Measurements from ENCODE around the gene MAGEA3. TPM values are rescaled to one million over a fixed set of nuclear protein-coding genes. Genes with fewer than 3 reads are reported as not detected.
"Not testable (repeated sequence)": the region's sequence is repeated elsewhere in the genome, so short reads cannot be mapped to it uniquely, and the experiment has no call there.

The MAGEA3 gene
- not detected in 2 replicates for total RNA-seq

DNA sequence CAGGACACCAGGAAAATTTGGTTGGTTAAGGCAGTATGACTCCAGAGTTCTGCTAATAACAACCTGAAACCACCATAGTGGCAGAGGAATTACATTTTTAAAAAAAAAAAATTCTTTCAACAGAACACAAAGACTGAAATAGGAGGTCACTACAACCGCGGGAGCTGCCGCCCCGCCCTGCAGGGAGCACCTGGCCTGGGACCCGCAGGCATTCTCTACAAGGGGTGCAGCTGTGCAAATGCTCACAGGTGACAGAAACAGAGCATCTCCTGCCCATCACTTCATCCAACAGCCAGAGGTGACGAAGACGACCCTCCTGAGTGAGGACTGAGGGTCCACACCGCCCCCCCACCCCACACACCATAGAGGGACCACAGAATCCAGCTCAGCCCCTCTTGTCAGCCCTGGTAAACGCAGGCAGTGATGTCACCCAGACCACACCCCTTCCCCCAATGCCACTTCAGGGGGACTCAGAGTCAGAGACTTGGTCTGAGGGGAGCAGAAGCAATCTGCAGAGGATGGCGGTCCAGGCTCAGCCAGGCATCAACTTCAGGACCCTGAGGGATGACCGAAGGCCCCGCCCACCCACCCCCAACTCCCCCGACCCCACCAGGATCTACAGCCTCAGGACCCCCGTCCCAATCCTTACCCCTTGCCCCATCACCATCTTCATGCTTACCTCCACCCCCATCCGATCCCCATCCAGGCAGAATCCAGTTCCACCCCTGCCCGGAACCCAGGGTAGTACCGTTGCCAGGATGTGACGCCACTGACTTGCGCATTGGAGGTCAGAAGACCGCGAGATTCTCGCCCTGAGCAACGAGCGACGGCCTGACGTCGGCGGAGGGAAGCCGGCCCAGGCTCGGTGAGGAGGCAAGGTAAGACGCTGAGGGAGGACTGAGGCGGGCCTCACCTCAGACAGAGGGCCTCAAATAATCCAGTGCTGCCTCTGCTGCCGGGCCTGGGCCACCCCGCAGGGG, at the start of gene MAGEA3:
TSS of gene MAGEA3 (plus strand) at position 843 of the 980 bp plus-strand sequence. CDS start 2,039 bp downstream, outside the sequence.
- DNase-seq (ENCODE audit: low read depth, low spot score): not testable (repeated sequence)

- no peak for DNase-seq (ENCODE audit: low read depth, low spot score)
Measured at GRCh38 chrX:152652060-152652459, 46.5 kb upstream of the MAGEA3 start.

- DNase-seq (ENCODE audit: low read depth, low spot score): no peak
Measured at GRCh38 chrX:152652467-152652866, 46.1 kb upstream of the MAGEA3 start.

DNA sequence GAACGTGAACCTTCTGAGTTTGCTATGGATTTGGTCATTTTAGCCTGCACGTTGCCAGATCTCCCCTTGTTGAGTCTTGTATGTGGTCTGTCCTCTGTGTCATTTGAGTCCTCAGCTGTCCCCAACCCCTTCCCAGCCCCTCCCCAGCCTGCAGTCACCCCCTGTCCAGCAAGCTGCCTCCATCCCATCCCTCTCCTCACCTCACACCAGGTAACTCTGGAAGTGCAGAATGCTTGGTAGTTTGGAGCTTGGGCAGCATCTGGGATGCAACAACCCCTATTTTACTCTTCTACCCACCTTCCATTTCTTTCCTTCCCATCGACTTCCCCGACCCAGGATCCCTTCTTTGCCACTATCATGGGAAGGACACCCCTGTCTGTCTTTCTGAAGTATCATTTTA, 42.5 kb upstream of the MAGEA3 start:
- no peak for DNase-seq (ENCODE audit: low read depth, low spot score)

DNA sequence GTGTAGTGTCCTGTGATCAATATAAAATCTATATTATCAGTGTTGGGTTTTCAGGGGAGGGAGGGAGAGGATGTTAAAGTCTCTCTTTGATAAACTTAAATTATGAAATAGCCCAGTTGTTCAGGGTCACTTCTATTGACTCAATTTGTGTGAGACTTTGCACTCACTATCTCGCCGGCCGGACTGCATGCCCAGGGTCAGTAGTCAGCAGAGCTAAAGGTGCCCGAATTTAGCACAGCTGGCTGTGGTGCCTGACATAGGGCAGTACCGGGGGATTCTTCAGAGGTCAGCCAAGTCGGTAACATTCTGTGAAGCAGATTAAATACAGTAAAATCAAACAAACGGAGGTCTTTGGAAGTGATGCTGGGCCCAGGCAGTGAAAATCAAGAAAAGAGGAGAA, 41.7 kb upstream of the MAGEA3 start:
- DNase-seq (ENCODE audit: low read depth, low spot score): no peak

DNA sequence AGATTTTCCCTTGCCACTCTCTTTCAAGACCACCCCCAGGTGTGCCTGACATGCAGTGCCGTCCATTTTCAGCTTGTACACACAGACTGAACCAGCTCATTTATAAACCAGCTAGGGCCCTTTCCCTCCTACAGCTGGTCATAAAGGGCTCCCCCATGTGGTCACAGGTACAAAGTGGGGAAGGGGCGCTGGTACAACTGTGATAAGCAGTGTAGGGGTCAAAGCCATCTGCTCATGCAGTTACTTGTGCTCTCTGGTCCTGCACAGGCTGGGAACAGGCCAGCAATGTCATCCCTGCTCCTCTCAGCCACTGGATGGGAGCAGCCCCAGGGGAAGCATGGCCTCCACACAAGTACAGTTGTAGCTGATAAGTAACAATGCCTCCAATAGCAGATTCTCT, 40.3 kb upstream of the MAGEA3 start:
- no peak for DNase-seq (ENCODE audit: low read depth, low spot score)

GRCh38 chrX:152663086-152663485, 35.5 kb upstream of the MAGEA3 start:
- DNase-seq (ENCODE audit: low read depth, low spot score): no peak

- no peak for DNase-seq (ENCODE audit: low read depth, low spot score)
Measured at GRCh38 chrX:152674135-152674534, 24.5 kb upstream of the MAGEA3 start.

DNA sequence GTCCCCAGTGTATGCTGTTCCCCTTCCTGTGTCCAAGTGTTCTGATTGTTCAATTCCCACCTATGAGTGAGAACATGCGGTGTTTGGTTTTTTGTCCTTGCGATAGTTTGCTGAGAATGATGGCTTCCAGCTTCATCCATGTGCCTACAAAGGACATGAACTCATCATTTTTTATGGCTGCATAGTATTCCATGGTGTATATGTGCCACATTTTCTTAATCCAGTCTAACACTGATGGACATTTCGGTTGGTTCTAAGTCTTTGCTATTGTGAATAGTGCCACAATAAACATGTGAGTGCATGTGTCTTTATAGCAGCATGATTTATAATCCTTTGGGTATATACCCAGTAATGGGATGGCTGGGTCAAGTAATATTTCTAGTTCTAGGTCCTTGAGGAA, 23.9 kb upstream of the MAGEA3 start:
- not testable (repeated sequence) for DNase-seq (ENCODE audit: low read depth, low spot score)

- not testable (repeated sequence) for DNase-seq (ENCODE audit: low read depth, low spot score)
Measured at GRCh38 chrX:152681012-152681411, 17.6 kb upstream of the MAGEA3 start.

GRCh38 chrX:152700390-152700789, 1.8 kb downstream of the MAGEA3 start:
- DNase-seq (ENCODE audit: low read depth, low spot score): not testable (repeated sequence)

- not testable (repeated sequence) for DNase-seq (ENCODE audit: low read depth, low spot score)
Measured at GRCh38 chrX:152706500-152706899, 7.9 kb downstream of the MAGEA3 start.

- DNase-seq (ENCODE audit: low read depth, low spot score): not testable (repeated sequence)
Measured at GRCh38 chrX:152709173-152709572, 10.6 kb downstream of the MAGEA3 start, which contains the start of gene CSAG2. TSS of gene CSAG2 (minus strand) at chrX:152709273. CDS start at chrX:152709112, 161 bp downstream.

DNA sequence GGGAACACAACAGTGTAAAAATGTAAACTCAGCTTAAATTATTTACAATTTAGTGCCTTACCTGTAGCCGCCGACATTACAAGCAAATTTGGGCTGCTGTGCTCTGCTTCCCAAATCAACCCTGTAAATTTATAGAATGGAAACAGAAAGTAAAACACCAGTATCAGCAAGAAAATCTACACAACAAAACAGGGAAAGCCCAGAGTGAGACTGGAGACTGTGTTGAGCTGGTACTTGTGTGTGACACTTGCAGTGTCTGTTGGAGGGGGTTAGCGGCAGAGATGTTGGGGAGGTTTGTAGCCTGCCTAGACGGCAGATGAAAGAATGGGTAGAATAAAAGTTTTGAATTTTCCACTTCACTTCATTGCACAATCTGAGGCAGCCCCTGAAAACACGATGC, 14.6 kb downstream of the MAGEA3 start:
- not testable (repeated sequence) for DNase-seq (ENCODE audit: low read depth, low spot score)

DNA sequence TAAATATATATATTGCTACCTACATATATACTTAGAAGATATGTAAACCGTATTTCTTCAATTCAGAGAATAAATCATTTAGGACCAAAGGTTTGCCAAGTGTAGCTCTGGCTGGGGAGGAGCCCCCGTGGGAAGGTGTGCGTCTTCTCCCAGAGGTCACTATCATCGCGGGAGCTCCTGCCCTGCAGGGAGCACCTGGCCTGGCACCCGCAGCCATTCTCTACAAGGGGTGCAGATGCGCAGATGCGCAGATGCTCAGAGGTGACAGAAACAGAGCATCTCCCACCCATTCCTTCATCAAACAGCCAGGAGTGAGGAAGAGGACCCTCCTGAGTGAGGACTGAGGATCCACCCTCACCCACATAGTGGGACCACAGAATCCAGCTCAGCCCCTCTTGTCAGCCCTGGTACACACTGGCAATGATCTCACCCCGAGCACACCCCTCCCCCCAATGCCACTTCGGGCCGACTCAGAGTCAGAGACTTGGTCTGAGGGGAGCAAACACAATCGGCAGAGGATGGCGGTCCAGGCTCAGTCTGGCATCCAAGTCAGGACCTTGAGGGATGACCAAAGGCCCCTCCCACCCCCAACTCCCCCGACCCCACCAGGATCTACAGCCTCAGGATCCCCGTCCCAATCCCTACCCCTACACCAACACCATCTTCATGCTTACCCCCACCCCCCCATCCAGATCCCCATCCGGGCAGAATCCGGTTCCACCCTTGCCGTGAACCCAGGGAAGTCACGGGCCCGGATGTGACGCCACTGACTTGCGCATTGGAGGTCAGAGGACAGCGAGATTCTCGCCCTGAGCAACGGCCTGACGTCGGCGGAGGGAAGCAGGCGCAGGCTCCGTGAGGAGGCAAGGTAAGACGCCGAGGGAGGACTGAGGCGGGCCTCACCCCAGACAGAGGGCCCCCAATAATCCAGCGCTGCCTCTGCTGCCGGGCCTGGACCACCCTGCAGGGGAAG, 15.5 kb downstream of the MAGEA3 start, which contains the start of gene MAGEA2B:
TSS of gene MAGEA2B (plus strand) at position 814 of the 973 bp plus-strand sequence. CDS start 2,479 bp downstream, outside the sequence.
- not testable (repeated sequence) for DNase-seq (ENCODE audit: low read depth, low spot score)

GRCh38 chrX:152725409-152725808, 26.8 kb downstream of the MAGEA3 start:
- DNase-seq (ENCODE audit: low read depth, low spot score): no peak

DNA sequence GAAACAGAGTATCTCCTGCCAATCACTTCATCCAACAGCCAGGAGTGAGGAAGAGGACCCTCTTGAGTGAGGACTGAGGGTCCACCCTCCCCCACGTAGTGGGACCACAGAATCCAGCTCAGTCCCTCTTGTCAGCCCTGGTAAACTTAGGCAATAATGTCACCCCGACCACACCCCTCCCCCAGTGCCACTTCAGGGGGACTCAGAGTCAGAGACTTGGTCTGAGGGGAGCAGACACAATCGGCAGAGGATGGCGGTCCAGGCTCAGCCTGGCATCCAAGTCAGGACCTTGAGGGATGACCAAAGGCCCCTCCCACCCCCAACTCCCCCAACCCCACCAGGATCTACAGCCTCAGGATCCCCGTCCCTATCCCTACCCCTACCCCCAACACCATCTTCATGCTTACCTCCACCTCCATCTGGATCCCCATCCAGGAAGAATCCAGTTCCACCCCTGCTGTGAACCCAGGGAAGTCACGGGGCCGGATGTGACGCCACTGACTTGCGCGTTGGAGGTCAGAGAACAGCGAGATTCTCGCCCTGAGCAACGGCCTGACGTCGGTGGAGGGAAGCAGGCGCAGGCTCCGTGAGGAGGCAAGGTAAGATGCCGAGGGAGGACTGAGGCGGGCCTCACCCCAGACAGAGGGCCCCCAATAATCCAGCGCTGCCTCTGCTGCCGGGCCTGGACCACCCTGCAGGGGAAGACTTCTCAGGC, 34.8 kb downstream of the MAGEA3 start, which contains the start of the genes CSAG1 and MAGEA12:
TSS of gene CSAG1 (minus strand) at position 461 of the 715 bp plus-strand sequence. CDS start 1,261 bp downstream, outside the sequence.
TSS of gene MAGEA12 (plus strand) at position 497 of the 715 bp plus-strand sequence. CDS start 2,405 bp downstream, outside the sequence.
- DNase-seq (ENCODE audit: low read depth, low spot score): no peak

GRCh38 chrX:152734143-152734858, 35.7 kb downstream of the MAGEA3 start:
- DNase-seq (ENCODE audit: low read depth, low spot score): not testable (repeated sequence)

DNA sequence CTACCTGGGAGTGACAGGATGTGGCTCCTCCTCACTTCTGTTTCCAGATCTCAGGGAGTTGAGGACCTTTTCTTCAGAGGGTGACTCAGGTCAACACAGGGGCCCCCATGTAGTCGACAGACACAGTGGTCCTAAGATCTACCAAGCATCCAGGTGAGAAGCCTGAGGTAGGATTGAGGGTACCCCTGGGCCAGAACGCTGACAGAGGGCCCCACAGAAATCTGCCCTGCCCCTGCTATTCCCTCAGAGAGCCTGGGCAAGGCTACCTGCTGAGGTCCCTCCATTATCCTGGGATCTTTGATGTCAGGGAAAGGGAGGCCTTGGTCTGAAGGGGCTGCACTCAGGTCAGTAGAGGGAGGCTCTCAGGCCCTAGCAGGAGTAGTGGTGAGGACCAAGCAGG, 36.5 kb downstream of the MAGEA3 start:
- no peak for DNase-seq (ENCODE audit: low read depth, low spot score)
